SHP77 (cell line): ENCODE data around the gene OTOG.

Source experiments
- DNase-seq, 2 experiments: peaks; one replicate each; lab custom pipeline; 2025; lab: John Stamatoyannopoulos, UW

Gene OTOG

DNA sequence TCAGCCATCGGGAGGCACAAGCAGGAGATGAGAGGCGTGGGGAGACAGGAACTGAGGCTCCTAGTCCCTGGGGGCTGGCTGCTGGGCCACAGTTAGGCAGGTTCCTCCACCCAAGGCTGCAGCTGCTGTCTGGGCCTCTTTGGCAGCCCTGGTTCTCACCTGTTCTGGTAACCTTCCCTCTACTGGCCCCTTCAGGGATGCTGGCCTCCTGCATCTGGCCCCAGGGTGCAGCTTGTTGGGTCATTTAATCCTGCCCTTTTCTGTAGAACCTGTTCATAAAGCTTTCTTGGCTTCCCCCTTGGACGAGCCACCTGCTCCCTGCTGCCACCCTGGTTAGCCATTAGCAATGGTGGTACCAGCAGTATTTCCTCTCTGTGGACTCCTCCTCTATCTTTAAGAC is 8.3 kb upstream of the OTOG start:
- no peak for DNase-seq

DNA sequence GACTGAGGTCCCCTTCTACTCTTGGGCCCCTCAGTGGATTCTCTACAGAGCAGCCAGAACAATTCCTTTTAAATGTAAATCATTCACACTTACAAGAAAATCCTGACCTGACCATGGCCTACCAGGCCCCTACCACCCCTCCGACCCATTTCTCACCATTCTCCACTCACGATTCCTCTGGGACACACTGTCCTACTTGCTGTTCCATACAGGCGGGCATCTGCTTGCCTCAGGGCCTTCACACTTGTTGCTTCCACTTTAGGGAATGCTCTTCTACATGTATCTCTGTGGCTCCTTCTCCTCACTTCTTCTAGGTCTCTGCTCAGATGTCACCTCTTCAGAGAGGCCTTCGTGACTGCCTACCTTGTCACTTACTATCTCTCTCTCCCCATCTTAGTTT is 6.3 kb upstream of the OTOG start:
- no peak for DNase-seq

DNA sequence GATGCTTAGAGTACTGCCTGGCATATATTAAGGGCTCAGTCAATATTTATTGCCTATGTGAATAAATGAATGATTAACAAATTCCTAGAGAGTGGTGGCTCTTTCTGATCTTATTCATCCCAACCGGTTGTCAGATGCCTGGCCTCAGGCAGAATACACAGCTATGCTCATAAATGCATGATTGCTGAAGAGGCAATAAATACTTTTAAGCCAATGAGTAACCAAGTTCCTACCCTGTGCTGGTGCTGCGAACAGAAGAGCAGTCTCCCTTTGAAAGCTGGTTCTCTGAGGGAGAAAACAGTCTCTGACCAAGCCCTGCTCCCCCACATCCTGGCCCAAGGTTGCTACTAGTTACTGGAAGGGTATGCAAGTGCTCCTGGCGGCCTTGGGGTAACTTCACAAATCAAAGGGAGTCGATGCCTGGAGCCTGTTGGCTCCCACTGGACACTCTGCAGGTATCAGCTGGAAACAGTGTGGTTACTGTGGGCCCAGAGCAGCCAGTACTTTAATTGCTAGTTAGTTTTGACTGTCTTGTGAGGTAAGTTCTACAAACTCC is 5.7 kb upstream of the OTOG start:
- DNase-seq = no peak

DNA sequence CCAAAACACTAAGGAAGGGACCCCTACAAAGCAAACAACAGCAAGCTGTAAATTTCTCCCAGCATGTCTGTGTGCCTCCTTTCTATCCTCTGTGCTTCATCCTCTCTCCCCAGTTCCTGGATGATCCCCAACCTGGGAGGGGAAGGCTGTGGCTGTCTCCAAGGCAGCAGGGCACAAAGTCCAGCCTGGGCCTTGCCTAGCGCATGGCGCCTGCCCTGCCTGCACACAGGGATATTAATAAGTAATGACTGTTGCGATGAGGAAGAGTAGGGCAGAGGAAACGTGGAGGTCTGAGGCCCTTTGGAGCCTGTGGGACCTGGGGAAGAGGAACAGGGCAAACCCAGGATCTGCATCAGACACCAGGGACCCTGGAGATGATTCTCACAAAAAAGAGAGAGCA is 4.8 kb upstream of the OTOG start:
- no peak for DNase-seq

DNA sequence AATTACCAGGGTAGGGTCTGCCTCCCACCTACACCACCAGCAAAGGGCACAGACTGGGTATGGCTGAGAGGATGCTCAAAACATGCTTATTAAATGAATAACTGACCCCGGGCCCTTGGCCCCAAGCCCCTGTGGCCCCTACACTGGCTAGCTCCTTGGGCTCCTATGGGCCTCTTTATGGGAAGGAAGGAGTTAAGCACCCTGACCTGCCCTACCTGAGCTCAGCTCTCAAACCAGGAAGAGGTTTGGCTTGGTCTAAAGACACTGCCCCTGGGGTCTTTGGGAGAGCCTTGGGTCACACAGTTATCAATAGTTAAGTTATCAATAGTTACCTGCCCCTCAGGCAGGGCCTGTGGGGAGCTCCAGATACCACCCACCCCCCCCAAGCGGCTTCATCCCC is 4.0 kb upstream of the OTOG start:
- no peak for DNase-seq

DNA sequence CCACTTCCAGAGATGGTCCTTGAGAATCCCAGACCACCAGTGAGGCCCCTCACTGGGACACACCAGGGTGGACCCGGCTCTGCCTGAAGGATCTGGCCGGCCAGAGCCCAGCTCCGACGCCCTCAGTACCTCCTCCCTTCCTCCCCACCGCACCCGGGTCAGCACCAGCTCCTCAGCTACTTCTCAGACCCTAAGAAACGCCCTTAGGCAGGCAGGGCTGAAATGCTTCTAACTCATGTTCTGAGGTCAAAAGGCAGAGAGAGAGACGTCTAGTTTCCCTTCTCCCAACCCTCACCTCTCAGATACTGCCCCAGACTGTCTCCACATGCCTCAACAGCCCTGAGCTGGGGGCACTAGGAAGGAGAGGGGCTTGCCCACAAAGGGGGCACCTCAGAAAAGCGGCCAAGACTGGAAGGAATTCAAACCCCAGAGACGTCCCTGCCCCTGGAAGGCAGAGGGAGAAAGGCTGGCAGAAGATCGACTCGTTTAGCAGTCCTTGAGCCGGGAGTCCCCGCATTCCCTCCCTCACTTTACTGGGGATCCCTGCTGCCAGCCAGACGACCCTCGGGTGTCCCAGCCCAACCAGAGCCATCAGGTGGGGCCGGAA is 3.4 kb upstream of the OTOG start:
- DNase-seq = no peak

DNA sequence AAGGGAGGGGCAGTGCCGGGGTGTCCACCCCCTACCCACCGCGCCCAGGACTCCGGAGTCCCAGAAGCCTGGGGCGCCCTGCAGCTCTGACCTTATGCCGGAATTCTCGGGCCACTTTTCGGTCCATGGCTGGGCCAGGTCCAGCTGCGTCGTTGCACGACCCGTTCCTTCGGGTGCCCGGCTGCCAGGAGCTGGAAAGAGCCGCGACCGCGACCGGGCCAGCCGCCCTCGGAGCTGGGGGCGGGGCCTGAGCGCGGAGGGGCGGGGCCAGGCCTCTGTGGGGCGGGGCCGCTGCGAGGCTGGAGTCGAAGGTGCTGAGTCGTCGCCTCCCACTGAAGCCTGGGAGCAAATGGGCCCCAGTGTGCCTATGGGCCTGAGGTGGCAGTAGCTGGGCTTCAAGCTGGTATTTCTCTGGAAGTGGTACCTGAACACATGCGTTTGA is 2.9 kb upstream of the OTOG start, which contains the start of gene USH1C:
Gene USH1C (minus strand): TSS at position 236 of the 442 bp plus-strand sequence. CDS start 109 bp downstream, at position 127.
- DNase-seq = no peak

DNA sequence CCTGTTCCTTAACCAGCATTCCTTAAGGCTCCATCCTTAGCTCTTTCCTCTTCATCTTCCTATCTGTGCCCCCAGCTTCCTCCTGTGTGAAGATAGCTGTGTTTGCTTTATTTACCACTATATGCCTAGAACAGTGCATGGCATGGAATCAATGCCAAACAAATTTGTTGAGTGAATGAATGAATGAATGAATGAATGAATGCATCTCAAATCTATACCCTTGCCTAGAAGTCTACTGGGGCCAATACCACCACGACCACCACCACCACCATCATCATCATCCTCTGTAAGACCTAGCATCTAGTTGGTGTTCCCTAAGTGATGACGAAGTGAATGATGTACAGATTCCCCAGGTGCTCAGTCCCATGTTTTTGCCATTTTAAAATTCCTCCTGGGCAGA is 819 bp upstream of the OTOG start:
- DNase-seq = no peak

DNA sequence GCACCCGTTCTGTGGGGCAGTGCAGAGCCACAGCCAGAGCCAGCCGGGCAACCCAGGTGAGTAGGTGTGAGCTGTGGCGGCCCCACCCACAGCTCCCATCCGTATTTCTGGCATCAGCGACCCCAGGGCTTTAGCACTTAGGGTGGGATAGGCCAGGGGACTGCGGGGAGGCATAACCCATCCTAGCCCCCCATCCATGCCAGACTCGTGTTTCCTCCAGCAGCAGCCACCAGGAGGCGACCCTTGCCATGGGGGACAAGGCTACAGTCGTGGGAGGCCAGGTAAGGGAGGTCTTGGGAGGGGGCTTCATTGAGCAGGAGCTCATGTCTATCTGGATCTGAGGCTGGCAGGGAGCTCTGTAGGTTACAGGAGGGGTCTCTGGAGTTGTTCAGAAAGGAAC is 873 bp downstream of the OTOG start:
- no peak for DNase-seq

DNA sequence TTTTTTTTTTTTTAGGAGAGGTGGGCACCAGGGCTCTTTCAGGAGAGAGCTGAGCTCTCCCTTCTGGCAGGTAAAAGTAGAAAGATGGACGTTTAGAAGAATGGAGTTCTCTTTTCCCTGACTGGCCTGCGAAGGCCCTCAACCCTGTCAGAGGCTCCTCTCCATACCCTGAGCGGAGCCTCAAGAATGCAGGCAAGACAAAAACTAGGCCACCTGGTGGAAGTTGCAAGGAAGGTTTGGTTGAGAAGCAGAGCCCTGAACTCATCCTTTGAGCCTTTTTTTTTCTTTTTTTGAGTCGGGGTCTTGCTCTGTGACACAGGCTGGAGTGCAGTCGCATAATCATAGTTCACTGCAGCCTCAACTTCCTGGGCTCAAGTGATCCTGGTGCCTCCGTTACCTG is 1.4 kb downstream of the OTOG start:
- DNase-seq = no peak

DNA sequence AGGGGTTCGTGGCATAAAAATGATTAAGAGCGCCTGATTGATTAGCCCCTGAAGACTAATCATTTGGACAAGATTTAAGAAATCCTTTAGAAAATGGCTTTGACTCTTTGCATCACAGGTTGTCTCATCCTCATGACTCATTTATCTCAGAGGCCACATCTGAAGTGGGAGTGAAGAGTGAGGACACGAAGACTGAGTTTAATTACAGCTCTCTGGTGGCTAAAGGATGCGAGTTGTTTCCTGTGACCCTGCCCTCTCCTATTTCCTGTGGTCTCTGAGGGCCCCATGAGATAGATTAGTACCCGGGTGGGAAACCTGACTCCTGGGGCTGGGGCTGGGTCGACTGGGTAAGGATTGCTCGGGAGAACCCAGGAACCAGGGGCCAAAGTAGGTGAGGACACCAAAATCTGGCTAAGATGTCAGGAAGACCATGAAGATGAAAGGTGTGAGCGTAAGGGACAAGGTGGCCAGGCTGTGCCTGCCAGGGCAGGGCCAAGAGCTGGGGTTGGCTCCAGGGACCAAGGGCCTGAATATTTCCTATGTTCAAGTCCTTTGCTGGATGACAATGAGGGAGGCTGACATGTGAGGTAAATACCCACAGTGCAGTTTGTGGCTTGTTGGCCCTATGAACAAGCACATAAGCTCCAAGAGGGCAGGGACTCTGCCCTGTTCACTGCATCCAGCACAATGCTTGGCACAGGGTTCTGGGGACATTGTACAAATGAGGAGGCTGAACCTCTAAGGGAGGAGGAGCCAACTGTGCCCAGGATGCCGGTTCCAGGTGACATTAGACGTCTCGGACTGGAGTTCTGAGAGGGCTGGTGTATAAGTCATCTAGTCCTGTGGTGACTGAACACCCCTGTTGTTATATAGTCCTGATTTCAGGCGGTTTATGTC is 3.6 kb downstream of the OTOG start:
- DNase-seq = no peak

DNA sequence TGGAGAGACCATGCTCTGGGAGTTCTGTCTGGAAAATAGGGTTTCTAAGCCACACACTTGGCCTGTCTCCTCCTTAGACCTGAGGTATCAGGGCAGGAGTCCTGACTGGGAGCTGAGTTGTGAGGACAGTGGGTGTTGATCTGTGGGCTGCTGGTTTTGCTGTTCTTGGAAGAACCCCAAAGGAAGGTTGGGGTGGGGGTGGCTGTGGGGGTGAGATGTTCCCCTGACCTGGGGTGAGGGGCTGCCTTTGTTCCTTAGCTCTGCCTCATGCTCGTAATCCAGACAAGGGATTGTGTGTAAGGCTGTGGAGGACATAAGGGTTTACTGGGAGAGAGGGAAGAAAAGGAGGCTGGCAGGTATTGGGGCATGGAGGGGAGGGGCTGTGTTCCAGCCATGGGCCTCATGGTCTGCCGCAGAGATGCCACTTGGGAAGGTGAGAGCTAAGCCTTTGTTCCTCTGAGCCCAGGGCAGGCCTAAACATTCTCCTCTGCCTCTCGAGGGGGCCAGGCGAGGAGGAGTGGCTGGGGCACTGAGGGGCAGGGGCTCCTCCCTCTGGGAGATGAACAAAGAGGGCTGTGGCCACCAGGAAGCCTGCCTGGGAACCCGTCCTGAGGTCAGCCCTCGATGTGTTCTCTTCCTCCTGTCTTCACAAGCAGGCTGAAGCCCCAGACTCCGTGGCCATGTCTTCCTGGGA is 4.4 kb downstream of the OTOG start:
- no peak for DNase-seq

DNA sequence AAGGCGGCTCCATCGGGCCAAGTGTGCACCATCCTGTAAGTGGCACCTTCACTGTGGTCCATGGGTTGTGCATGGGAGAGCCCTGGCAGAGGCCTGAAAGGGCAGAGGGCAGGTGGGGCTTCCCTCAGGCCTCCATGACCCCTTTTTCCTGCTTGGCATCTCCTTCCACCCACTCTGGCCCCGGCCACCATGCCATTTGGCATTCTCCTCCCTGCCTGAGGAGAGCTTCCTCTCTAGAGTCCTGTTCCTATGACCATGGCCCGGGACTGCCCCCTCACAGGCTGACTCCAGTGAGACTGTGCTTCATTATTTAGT is 4.9 kb downstream of the OTOG start:
- no peak for DNase-seq

DNA sequence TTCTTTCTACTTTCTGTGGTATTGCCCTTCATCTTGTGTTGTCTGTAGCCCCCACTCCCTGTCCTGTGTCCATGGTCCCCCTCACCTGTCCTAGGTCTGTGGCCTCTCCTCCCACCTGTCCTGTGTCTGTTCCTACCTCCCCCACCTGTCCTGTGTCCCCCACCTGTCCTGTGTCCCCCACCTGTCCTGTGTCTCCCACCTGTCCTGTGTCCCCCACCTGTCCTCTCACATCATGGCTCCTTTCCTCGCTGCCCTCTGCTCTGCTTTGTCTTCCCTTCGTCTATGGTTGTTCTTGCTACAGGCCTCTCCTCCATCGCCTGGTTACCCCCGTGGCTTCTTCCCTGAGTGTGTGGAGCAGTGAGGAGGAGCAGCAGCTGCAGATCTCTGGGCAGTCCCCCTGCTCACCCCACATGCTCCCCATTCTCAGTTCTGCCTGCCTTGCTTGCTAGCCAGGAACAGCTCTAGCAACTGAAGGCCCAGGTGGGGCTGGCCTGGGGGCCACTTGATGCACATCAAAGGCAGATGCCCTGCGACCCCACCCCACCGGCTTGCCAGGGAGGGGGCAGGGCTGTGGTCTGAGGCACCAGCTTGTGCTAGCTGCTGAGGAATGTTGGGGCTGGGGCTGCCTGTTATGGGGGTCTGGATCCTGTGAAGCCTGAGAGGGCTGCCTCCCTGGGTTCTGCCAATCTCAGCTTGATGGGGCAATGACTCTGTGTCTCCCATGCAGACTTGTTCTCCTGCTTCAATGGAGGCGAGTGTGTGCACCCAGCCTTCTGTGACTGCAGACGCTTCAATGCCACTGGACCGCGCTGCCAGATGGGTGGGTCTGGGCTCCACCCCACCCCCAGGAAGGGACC is 5.6 kb downstream of the OTOG start:
- no peak for DNase-seq

DNA sequence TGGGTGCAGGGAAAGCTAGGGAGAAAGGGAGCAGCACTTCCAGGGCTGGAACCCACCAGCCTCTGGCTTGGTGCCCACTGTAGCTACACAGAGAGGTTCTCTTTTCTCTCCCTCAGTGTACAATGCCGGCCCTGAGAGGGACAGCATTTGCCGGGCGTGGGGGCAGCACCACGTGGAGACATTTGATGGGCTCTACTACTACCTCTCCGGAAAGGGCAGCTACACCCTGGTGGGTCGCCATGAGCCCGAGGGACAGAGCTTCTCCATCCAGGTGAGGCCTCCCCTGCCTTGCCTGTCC is 6.1 kb downstream of the OTOG start:
- no peak for DNase-seq

DNA sequence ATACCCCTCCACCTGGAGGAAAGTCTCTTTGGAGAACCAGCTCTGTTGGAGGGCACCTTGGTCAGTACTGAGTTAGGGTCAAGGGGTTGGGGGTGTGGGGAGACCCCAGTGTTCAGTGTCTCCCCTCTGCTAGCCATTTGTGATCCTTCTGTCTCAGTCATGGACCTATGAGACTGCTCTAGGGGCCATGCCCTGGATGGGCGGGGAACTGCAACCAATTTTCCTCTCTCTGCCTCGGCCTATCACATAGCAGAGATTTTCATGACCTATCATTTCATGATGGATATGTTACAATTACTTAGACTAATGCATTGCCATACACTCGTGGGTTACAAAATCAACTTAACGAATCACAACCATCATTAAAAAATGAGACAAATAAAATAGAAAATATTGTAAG is 7.4 kb downstream of the OTOG start:
- DNase-seq = no peak

DNA sequence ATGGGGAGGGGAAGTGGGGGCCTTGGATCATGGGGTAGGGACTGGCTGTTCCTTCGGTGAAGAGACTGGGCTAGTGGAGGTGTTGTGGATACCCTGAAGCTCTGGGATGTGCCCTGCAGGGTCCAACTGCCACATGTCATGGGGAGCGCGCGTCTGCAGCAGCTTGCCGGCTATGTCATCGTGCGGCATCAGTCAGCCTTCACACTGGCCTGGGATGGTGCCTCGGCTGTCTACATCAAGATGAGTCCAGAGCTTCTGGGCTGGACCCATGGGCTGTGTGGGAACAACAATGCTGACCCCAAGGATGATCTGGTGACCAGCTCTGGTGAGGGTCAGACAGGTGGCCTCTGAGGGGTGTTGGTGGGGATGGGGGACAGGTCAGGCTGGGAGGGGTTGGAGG is 9.9 kb downstream of the OTOG start:
- DNase-seq = no peak

DNA sequence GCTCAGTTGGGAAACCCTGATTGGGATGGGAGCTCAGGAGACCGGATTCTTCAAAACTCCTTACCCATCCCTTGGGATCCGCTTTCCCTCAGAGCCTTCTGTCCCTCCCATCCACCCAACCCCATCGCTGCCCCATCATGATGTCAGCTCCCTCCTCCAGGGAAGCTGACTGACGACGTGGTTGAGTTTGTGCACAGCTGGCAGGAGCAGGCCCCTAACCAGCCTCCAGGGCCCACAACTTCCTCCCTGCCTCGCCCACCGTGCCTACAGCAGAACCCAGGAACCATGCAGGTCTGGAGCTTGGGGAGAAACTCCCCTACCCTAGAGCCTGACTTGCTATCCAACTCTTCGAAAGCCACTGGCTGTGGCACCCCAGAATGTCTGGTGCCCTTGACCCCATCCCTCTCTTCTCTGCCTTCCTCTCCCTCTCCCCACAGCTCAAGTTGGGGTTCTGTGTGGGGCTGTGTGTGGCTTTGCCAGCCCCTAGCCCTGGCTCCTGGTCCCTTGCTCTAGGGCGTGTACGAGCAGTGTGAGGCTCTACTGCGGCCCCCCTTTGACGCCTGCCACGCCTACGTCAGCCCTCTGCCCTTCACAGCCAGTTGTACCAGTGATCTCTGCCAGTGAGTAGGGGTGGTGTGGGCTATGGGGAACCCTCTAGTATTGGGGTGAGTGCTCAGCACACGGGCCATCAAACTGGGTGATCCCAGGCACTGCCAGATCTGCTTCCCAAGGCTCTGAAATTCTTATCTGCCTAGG is 11.1 kb downstream of the OTOG start:
- DNase-seq = no peak

DNA sequence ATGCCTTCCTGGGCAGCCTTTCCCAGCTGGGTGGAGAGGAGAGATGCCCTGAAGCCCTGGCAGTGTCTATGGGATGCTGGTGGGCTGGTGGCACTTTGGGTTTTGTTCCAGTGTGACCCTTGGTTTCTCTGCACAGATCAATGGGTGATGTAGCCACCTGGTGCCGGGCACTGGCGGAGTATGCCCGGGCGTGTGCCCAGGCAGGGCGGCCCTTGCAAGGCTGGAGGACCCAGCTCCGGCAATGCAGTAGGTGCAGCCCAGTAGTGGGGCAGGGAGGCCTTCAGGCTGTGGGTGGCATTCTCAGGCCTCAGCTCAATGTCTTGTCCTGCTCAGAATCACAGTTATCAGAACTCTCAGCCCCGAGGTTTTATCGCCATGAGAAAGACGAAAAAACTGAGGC is 11.9 kb downstream of the OTOG start:
- DNase-seq = no peak

DNA sequence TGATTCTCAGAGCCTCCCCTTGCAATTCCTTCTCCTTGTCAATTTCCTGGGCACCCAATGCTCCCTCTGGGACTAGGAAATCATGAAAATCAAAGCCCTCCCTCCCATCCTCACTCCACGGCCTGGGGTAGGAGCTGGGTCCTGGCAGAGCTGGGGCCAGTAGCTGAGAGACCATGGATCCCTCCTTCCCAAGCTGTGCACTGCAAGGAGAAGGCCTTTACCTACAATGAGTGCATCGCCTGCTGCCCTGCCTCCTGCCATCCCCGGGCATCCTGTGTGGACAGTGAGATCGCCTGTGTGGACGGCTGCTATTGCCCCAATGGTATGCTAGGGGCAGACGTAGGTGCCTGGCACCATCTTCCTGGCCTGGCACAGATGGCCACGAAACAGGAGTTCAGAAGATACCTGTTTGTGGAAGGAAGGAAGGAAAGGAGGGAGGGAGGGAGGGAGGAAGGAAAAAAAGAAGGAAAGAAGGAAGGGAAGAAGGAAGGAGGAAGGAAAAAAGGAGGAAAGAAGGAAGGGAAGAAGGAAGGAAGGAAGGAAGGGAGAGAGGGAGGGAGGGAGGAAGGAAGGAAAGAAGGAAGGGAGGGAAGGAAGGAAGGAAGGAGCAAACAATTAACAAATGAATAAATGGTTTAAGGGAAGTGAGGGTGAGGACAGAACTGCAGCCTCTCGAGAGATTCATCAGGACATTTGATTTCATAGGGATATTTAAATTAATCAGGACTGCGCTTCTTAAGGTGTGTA is 12.5 kb downstream of the OTOG start:
- no peak for DNase-seq
